ENCODE measurements around the gene PPP1R10.

Gene PPP1R10

DNA sequence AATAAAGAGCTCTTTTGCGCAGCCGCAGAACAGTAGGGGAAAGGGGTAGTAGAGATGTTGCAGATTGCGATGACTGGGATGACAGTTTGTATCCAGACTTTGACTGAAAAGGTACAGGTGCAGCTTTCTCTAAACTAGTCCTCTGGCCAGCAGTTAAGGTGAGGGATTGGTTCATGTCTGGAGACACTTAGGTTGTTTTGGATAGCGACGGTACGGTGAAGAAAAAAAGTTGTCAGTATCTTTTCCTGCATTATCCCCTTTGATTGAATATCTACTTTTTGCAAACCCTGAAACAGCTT, 59.4 kb downstream of the PPP1R10 start:
- no peaks in the 10 kb centered on the region for H3K9me3 ChIP-seq
- peaks cover 6% of the 10 kb centered on the region for H3K27me3 ChIP-seq
- TF ChIP-seq, protein P1, sequence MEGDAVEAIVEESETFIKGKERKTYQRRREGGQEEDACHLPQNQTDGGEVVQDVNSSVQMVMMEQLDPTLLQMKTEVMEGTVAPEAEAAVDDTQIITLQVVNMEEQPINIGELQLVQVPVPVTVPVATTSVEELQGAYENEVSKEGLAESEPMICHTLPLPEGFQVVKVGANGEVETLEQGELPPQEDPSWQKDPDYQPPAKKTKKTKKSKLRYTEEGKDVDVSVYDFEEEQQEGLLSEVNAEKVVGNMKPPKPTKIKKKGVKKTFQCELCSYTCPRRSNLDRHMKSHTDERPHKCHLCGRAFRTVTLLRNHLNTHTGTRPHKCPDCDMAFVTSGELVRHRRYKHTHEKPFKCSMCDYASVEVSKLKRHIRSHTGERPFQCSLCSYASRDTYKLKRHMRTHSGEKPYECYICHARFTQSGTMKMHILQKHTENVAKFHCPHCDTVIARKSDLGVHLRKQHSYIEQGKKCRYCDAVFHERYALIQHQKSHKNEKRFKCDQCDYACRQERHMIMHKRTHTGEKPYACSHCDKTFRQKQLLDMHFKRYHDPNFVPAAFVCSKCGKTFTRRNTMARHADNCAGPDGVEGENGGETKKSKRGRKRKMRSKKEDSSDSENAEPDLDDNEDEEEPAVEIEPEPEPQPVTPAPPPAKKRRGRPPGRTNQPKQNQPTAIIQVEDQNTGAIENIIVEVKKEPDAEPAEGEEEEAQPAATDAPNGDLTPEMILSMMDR (IDR thresholded peaks at IDR 0.05), result no peak
- H3K4me3 ChIP-seq (ENCODE audit: low read depth in 1 of 2, low read length in 1 of 2), result peak overlapping the region; percentile 95 to 100
- peaks cover 23% of the 10 kb centered on the region in 2 experiments for H3K4me1 ChIP-seq (ENCODE audit: control insufficient read depth in 1 of 2, insufficient read depth in 1 of 2, low read depth in 1 of 2, low read length in 1 of 2)
- peak overlapping the region; percentile 99 for H3K27ac ChIP-seq
- H3K36me3 ChIP-seq, result peaks cover 10% of the 10 kb centered on the region

DNA sequence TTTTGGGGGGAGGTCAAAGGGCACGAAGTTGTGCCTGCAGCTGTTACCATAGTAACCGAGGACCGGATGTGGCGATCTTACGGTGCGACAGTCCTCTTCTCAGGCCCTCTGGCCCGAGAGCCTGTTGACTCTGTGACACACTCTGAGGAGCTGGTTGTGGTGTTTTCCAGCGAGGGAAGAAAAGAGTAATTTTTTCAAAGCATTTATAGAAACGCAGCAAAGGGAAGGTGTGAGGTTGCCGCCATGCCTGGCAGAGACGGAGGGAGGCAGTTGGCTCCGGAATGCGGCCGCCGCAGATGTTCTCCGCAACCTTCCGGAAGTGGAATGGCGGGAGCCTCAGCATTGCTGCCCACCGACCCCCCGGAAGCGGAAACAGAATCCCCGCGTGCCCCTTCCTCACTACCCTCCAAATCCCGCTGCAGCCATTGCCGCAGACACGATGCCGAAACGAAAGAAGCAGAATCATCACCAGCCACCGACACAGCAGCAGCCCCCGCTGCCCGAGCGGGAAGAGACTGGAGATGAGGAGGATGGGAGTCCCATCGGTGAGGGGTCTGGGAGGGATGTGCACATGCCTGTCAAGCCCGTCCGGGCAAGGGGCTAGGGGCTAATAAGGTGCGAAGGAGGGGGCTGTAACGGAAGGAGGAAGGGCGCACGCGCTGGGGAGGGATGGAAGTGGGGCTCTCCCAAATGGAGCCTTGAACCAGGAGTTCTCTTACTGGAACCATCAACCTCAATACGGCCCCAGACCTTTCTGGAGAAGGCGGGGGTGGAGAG, 59.9 kb downstream of the PPP1R10 start, which contains the start of gene PRR3:
Gene PRR3 (plus strand): TSS at position 390 of the 777 bp plus-strand sequence. CDS start 50 bp downstream, at position 440.
- TF ChIP-seq, protein P1 (IDR thresholded peaks at IDR 0.05), result no peak
- peak within 1 kb of the TSS; percentile 99 for H3K27ac ChIP-seq
- peaks cover 23% of the 10 kb centered on the region in 2 experiments for H3K4me1 ChIP-seq (ENCODE audit: control insufficient read depth in 1 of 2, insufficient read depth in 1 of 2, low read depth in 1 of 2, low read length in 1 of 2)
- peaks cover 11% of the 10 kb centered on the region for H3K36me3 ChIP-seq
- peak within 1 kb of the TSS; percentile 95 to 100 for H3K4me3 ChIP-seq (ENCODE audit: low read depth in 1 of 2, low read length in 1 of 2)
- H3K27me3 ChIP-seq, result peaks cover 6% of the 10 kb centered on the region
- no peaks in the 10 kb centered on the region for H3K9me3 ChIP-seq

DNA sequence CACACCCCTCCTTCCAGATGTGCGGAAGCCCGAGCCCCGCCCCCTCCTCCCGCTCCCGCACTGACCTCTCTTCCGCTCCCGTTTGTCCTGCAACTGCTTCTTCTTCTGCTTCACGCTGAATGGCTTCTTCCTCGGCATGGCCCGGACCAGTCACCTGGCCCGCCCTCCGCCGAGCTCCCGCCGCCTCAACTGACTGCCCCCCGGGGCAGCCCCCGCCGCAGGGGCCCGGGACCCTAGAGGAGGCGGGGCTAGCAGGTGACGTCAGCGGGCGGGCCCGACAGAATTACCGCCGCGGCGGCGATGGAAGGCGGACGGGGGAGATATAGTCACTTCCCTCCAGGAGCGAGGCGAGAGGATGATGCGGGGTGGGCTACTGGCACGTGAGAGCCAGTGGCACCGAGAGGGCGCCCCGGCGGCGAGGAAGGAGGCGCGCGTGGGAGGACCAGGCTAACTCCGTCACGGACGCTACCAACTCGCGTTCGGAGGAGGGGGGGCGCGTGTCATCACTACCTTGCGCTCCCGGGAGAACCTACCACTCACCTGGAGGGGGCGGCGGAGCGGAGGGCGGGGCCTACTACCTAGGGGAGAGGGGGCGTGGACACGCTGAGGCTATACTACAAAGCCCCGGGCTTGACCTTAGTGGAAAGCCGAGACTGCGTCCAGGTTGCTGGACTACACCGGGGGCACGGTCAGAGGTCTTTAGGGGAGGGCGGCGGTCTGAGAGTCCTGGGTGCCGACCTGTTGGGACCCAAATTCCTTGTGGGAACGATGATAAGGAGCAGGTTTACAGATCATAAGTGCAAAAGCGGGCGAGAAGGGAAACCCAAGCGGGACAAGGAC, 60.8 kb downstream of the PPP1R10 start, which contains the start of gene GNL1:
Gene GNL1 (minus strand): TSS at position 424 of the 840 bp plus-strand sequence. CDS start 286 bp downstream, at position 138.
- peak within 1 kb of the TSS; percentile 99 for H3K27ac ChIP-seq
- TF ChIP-seq, protein P1 (IDR thresholded peaks at IDR 0.05), result peak; percentile 54
- peak within 1 kb of the TSS; percentile 95 to 100 for H3K4me3 ChIP-seq (ENCODE audit: low read depth in 1 of 2, low read length in 1 of 2)
- no peaks in the 10 kb centered on the region for H3K9me3 ChIP-seq
- H3K36me3 ChIP-seq, result peaks cover 11% of the 10 kb centered on the region
- peaks cover 23% of the 10 kb centered on the region in 2 experiments for H3K4me1 ChIP-seq (ENCODE audit: control insufficient read depth in 1 of 2, insufficient read depth in 1 of 2, low read depth in 1 of 2, low read length in 1 of 2)
- peaks cover 6% of the 10 kb centered on the region for H3K27me3 ChIP-seq

DNA sequence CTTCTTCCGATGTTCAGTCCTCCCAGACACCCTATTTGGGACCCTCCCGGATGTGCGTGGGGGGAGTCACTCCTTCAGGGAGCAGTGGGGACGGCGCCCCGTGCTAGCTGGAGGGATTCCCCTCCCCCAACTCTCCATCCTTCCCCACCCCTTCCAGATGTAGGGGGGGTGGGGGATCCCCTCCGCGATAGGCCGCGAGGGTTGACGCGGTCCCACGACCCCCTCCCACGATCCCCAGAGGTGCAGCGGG, 61.3 kb downstream of the PPP1R10 start:
- H3K36me3 ChIP-seq, result peaks cover 17% of the 10 kb centered on the region
- TF ChIP-seq, protein P1 (IDR thresholded peaks at IDR 0.05), result no peak
- peaks cover 23% of the 10 kb centered on the region in 2 experiments for H3K4me1 ChIP-seq (ENCODE audit: control insufficient read depth in 1 of 2, insufficient read depth in 1 of 2, low read depth in 1 of 2, low read length in 1 of 2)
- no peaks in the 10 kb centered on the region for H3K9me3 ChIP-seq
- H3K4me3 ChIP-seq (ENCODE audit: low read depth in 1 of 2, low read length in 1 of 2), result peak overlapping the region; percentile 95 to 100
- peaks cover 6% of the 10 kb centered on the region for H3K27me3 ChIP-seq
- peak overlapping the region; percentile 99 for H3K27ac ChIP-seq

DNA sequence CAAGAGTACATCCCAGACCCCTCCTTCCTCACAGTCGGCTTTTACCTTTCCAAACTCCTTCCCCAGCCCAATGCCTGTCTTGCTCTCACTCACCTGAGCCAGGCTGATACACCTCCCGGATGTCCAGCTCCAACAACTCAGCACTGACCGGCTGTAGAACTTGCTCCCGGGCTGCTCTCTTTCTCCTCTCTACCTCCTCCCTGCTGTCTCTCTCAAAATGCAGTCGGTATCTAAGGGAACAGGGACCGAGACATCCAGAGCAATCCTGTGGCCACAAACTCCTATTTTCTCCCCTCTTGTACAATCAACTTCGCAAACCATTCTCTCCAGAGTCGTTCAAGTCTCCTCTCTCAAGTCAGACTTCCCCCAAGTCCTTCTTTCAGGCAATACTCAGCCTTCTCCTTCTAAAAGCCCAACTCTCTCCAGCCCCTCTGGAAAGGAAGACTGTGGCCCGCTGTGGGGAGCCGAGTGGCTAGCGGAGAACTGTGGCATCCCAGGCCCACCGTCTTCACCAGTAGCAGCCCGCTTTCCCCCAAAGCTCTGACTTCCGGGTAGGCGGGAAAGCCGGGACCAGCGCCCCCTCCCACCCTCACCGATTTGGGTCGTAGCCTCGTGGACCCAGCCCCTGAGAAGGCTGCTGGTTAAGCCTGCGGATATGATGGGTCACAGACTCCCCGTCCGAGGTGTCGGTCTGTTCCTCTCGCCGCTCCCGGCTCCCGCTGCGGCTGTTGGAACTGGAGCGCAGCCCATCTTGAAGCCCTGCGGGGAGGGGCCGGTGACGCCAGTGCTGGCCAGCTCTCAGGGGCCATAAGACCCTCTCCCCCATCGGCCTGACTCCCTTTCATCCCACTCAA, 61.9 kb downstream of the PPP1R10 start:
- peaks cover 6% of the 10 kb centered on the region for H3K27me3 ChIP-seq
- TF ChIP-seq, protein P1 (IDR thresholded peaks at IDR 0.05), result no peak
- peak overlapping the region; percentile 99 for H3K27ac ChIP-seq
- H3K9me3 ChIP-seq, result no peaks in the 10 kb centered on the region
- peaks cover 23% of the 10 kb centered on the region in 2 experiments for H3K4me1 ChIP-seq (ENCODE audit: control insufficient read depth in 1 of 2, insufficient read depth in 1 of 2, low read depth in 1 of 2, low read length in 1 of 2)
- peak overlapping the region; percentile 95 to 100 for H3K4me3 ChIP-seq (ENCODE audit: low read depth in 1 of 2, low read length in 1 of 2)
- peaks cover 17% of the 10 kb centered on the region for H3K36me3 ChIP-seq
